ENCODE results near the gene CCDC188.

CCDC188 gene

DNA sequence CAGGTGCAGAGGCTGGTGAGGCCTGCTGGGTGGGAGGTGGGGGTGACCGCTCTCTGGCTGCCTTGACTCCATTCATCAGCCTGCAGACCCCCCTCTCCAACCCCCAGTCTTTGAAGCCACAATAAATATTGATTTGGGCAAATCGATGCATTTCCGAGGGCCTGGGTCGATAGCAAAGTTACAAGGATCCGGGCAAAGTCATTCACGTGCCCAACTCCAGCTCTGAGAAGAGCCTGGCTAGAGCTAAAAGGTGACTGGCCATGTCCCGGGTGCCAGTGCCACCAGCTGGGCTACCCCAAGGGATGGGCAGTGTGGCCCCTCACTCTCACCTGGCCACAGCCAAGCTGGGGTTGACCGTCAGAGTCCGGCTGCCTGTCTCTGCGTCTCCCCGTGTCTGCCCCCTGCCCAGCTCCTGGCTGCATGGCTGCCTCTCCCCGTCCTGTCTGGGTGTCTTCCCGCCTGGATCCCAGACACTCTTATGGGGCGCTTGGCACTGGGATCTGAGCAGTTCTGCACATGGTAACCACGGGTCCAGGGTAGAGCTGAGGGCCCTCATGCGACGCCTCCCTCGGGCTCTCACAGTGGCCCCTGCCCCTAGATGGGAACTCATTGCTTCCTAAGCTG, 46.7 kb upstream of the CCDC188 start:
- Histone ChIP-seq H4K91ac (ENCODE audit: low read depth, low read length, poor library complexity) (no peak overlapping the region), H3K36me3 (replicated peaks in 1 of 2; ENCODE audit: control insufficient read depth in 2 of 2, insufficient read depth in 2 of 2, low read length in 2 of 2) (no peaks in the 10 kb centered on the region), H3K14ac (ENCODE audit: low read length) (no peak overlapping the region), H3K27me3 (ENCODE audit: control insufficient read depth in 3 of 3, insufficient read depth in 3 of 3, low read depth in 1 of 3, low read length in 3 of 3) (peaks cover 0 to 80% (median 7%) of the 10 kb centered on the region in 3 experiments), H3K9ac (ENCODE audit: low read depth, low read length, poor library complexity) (no peak overlapping the region), H3K4me1 (ENCODE audit: control insufficient read depth in 2 of 2, insufficient read depth in 1 of 2, low read depth in 1 of 2, low read length in 2 of 2) (peaks cover 4 to 8% of the 10 kb centered on the region in 2 donors), H4K8ac (ENCODE audit: low read depth, low read length) (no peak overlapping the region), H2AFZ (ENCODE audit: low read length) (no peak overlapping the region), H3K9me3 (replicated peaks in 1 of 2; ENCODE audit: control insufficient read depth in 2 of 2, insufficient read depth in 1 of 2, low read depth in 1 of 2, low read length in 2 of 2) (no peaks in the 10 kb centered on the region), H3K79me1 (ENCODE audit: low read depth, low read length) (no peaks in the 10 kb centered on the region), H3K4me2 (ENCODE audit: insufficient read depth, low read length, poor library complexity, severe bottlenecking) (no peak overlapping the region), H2BK120ac (ENCODE audit: low read depth, low read length) (no peak overlapping the region), H3K23ac (ENCODE audit: low read depth, low read length, poor library complexity) (peak overlapping the region; percentile 87), H3K18ac (ENCODE audit: low read length) (peak overlapping the region; percentile 15), H2BK12ac (ENCODE audit: low read length) (no peak overlapping the region), H2BK5ac (ENCODE audit: low read length) (peak overlapping the region; percentile 54), H2AK5ac (ENCODE audit: low read depth, low read length) (no peak overlapping the region), H3K4me3 (ENCODE audit: low read length in 2 of 2) (no peak overlapping the region), H3K27ac (replicated peaks; ENCODE audit: low read length) (no peak overlapping the region), H2BK15ac (ENCODE audit: low read length) (peak overlapping the region; percentile 2), H3K4ac (ENCODE audit: low read length) (no peak overlapping the region)
- WGBS, 2 donors (ENCODE audit: extremely low coverage in 2 of 2, insufficient read length in 2 of 2, insufficient replicate concordance in 1 of 2): no CpG with 5 or more reads among the region's 18 CpGs
- no peak for DNase-seq (ENCODE audit: low spot score)

DNA sequence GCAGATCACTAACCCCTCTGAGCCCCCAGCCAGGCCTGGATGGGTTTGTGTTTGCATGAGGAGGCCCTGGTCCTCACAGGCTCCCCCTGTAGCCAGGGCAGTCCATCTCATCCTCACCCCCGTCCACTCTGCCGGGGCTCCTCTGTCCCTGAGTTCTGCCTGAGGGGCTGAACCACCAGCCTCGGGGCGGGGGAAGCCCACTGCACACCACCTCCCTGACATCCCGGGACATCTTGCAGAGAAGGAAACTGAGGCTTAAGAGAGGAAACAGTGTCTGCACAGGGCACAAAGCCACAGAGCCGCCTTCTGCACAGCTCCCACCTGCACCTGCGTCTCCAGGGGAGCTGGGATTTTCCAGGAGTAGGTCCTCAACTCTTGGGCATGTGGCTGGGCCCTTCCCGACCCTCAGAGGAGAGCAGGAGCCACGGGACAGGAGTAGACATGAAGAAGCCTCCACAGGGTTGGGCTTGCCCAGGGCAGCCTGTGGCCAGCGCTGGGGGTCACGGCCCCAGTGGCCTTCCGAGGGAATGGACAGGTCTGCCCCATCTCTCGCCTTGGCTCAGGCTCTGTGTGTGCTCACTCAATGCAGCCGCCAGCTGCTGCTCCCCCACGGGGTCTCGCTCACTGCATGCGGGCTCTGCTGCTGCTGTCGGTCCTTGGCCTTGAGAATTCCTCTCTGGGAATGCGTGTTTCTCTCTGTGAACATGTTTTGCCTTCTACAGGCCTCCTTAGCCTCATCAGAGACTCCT, 45.4 kb upstream of the CCDC188 start:
- Histone ChIP-seq H3K27me3 (ENCODE audit: control insufficient read depth in 3 of 3, insufficient read depth in 3 of 3, low read depth in 1 of 3, low read length in 3 of 3) (peaks cover 0 to 77% (median 7%) of the 10 kb centered on the region in 3 experiments), H3K9ac (ENCODE audit: low read depth, low read length, poor library complexity) (no peak overlapping the region), H3K36me3 (replicated peaks in 1 of 2; ENCODE audit: control insufficient read depth in 2 of 2, insufficient read depth in 2 of 2, low read length in 2 of 2) (no peaks in the 10 kb centered on the region), H2AK5ac (ENCODE audit: low read depth, low read length) (peak overlapping the region; percentile 1), H3K18ac (ENCODE audit: low read length) (peak overlapping the region; percentile 35), H3K23ac (ENCODE audit: low read depth, low read length, poor library complexity) (no peak overlapping the region), H4K91ac (ENCODE audit: low read depth, low read length, poor library complexity) (no peak overlapping the region), H4K8ac (ENCODE audit: low read depth, low read length) (no peak overlapping the region), H3K14ac (ENCODE audit: low read length) (no peak overlapping the region), H3K9me3 (replicated peaks in 1 of 2; ENCODE audit: control insufficient read depth in 2 of 2, insufficient read depth in 1 of 2, low read depth in 1 of 2, low read length in 2 of 2) (no peaks in the 10 kb centered on the region), H3K4me3 (ENCODE audit: low read length in 2 of 2) (no peak overlapping the region), H2BK5ac (ENCODE audit: low read length) (no peak overlapping the region), H3K27ac (replicated peaks; ENCODE audit: low read length) (no peak overlapping the region), H3K4me2 (ENCODE audit: insufficient read depth, low read length, poor library complexity, severe bottlenecking) (no peak overlapping the region), H3K4ac (ENCODE audit: low read length) (no peak overlapping the region), H2BK12ac (ENCODE audit: low read length) (no peak overlapping the region), H3K79me1 (ENCODE audit: low read depth, low read length) (no peaks in the 10 kb centered on the region), H3K4me1 (ENCODE audit: control insufficient read depth in 2 of 2, insufficient read depth in 1 of 2, low read depth in 1 of 2, low read length in 2 of 2) (peaks cover 3 to 4% of the 10 kb centered on the region in 2 donors), H2AFZ (ENCODE audit: low read length) (no peak overlapping the region), H2BK120ac (ENCODE audit: low read depth, low read length) (no peak overlapping the region), H2BK15ac (ENCODE audit: low read length) (peak overlapping the region; percentile 18)
- no CpG with 5 or more reads among the region's 19 CpGs for WGBS, 2 donors (ENCODE audit: extremely low coverage in 2 of 2, insufficient read length in 2 of 2, insufficient replicate concordance in 1 of 2)
- DNase-seq (ENCODE audit: low spot score): no peak

DNA sequence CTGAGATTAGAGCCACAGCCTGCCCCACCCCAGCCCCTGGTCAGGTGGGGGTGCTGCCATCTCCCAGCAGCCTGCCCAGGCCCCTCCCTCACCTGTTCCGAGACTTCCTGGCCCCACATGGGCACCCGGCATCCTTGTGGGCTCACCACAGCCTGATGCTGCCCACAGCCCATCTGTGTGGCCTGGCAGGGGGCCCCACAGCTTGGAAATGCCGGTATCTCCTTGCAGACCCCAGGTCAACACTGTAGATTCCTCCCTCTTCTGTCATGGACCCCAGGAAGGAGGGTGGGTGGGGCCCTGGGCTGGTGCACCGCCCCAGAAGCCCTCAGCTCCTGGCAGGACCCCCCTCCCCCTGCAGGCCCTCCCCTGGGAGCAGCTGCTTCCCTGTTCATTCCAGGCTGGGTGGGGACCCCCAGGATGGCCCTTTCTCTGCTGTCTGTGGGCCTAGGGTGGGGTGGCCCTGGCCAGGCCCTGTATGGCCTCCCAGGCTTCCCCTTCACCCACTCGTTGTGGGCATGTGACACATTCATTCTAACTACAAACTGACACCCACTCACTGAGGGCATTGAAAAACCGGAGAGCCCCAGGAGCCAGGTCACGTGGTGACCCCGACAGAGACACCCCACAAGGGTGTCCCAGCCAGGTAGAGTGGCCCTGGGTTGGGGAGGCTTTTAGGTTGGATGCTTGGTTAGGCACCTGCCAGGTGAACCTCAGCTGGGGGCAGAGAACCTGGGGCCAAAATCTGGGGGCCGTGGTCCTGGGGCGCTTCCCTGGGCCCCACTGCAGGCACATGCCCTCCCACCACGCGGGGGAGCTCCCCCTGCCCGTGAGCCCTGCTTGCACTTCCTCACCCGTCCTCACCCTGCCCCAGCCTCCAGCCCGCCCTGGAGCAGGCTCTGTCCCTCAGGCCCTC, 44.1 kb upstream of the CCDC188 start:
- H3K27ac ChIP-seq (replicated peaks; ENCODE audit: low read length): no peak overlapping the region
- no peaks in the 10 kb centered on the region for H3K36me3 ChIP-seq (replicated peaks in 1 of 2; ENCODE audit: control insufficient read depth in 2 of 2, insufficient read depth in 2 of 2, low read length in 2 of 2)
- H2AFZ ChIP-seq (ENCODE audit: low read length): no peak overlapping the region
- no peak overlapping the region for H2BK5ac ChIP-seq (ENCODE audit: low read length)
- H3K4me2 ChIP-seq (ENCODE audit: insufficient read depth, low read length, poor library complexity, severe bottlenecking): no peak overlapping the region
- no peak overlapping the region for H2BK12ac ChIP-seq (ENCODE audit: low read length)
- H3K4me3 ChIP-seq (ENCODE audit: low read length in 2 of 2): no peak overlapping the region
- no peak overlapping the region for H4K8ac ChIP-seq (ENCODE audit: low read depth, low read length)
- peak overlapping the region; percentile 71 for H3K23ac ChIP-seq (ENCODE audit: low read depth, low read length, poor library complexity)
- peak overlapping the region; percentile 92 for H2BK120ac ChIP-seq (ENCODE audit: low read depth, low read length)
- H2BK15ac ChIP-seq (ENCODE audit: low read length): peak overlapping the region; percentile 54
- no CpG with 5 or more reads among the region's 15 CpGs for WGBS, 2 donors (ENCODE audit: extremely low coverage in 2 of 2, insufficient read length in 2 of 2, insufficient replicate concordance in 1 of 2)
- H3K9me3 ChIP-seq (replicated peaks in 1 of 2; ENCODE audit: control insufficient read depth in 2 of 2, insufficient read depth in 1 of 2, low read depth in 1 of 2, low read length in 2 of 2): no peaks in the 10 kb centered on the region
- peak overlapping the region; percentile 3 for H2AK5ac ChIP-seq (ENCODE audit: low read depth, low read length)
- no peak for DNase-seq (ENCODE audit: low spot score)
- H3K4ac ChIP-seq (ENCODE audit: low read length): no peak overlapping the region
- no peak overlapping the region for H4K91ac ChIP-seq (ENCODE audit: low read depth, low read length, poor library complexity)
- peak overlapping the region; percentile 5 for H3K14ac ChIP-seq (ENCODE audit: low read length)
- H3K4me1 ChIP-seq (ENCODE audit: control insufficient read depth in 2 of 2, insufficient read depth in 1 of 2, low read depth in 1 of 2, low read length in 2 of 2): peaks cover 2 to 5% of the 10 kb centered on the region in 2 donors
- H3K9ac ChIP-seq (ENCODE audit: low read depth, low read length, poor library complexity): no peak overlapping the region
- no peaks in the 10 kb centered on the region for H3K79me1 ChIP-seq (ENCODE audit: low read depth, low read length)
- H3K27me3 ChIP-seq (ENCODE audit: control insufficient read depth in 3 of 3, insufficient read depth in 3 of 3, low read depth in 1 of 3, low read length in 3 of 3): peaks cover 0 to 81% (median 7%) of the 10 kb centered on the region in 3 experiments
- peak overlapping the region; percentile 73 for H3K18ac ChIP-seq (ENCODE audit: low read length)

Data from neuronal stem cell (in vitro differentiated cells).